NOMO-1 treated with dmso at 0.1 percent for 144 hours (cell line): ENCODE results near the gene FXR2.
A peak's percentile ranks its signal among the peaks of the same experiment; 100 is the strongest.

ENCODE experiments used
- DNase-seq: peaks from one replicate; lab custom pipeline; 2025; ENCODE audit not compliant: unreplicated experiment; lab: John Stamatoyannopoulos, UW

Gene FXR2

GRCh38 chr17:7573324-7574080 is 41.2 kb downstream of the FXR2 start:
- peak; percentile 85 for DNase-seq

- DNase-seq = peak; percentile 100
These were observed 41.9 kb downstream of the FXR2 start for GRCh38 chr17:7572588-7573323.

- peak; percentile 100 for DNase-seq
These were observed 42.4 kb downstream of the FXR2 start for GRCh38 chr17:7572338-7572587.

- DNase-seq = no peak
These were observed 44.3 kb downstream of the FXR2 start for GRCh38 chr17:7570351-7570750.

- DNase-seq = no peak
These were observed 45.1 kb downstream of the FXR2 start for GRCh38 chr17:7569571-7569970.

- no peak for DNase-seq
These were observed 51.4 kb downstream of the FXR2 start for GRCh38 chr17:7563115-7563869.

GRCh38 chr17:7562208-7562605 is 52.5 kb downstream of the FXR2 start:
- DNase-seq = no peak

- DNase-seq = peak; percentile 61
These were observed 53.0 kb downstream of the FXR2 start, which contains the start of gene SENP3 for GRCh38 chr17:7561589-7562207. TSS of gene SENP3 (plus strand) at chr17:7561919. CDS start at chr17:7563077, 1,158 bp downstream.

- peak; percentile 74 for DNase-seq
These were observed 53.6 kb downstream of the FXR2 start for GRCh38 chr17:7561028-7561575.

- DNase-seq = no peak
These were observed 54.3 kb downstream of the FXR2 start for GRCh38 chr17:7560172-7561027.

GRCh38 chr17:7559320-7560171 is 55.2 kb downstream of the FXR2 start:
- no peak for DNase-seq

- DNase-seq = peak; percentile 88
These were observed 56.0 kb downstream of the FXR2 start, which contains the start of gene TNFSF13 for GRCh38 chr17:7558544-7559319. TSS of gene TNFSF13 (plus strand) at chr17:7558750. CDS start at chr17:7559040, 290 bp downstream.

- DNase-seq = peak; percentile 86
These were observed 56.7 kb downstream of the FXR2 start for GRCh38 chr17:7557775-7558543.

- no peak for DNase-seq
These were observed 57.4 kb downstream of the FXR2 start for GRCh38 chr17:7557147-7557764.

- no peak for DNase-seq
These were observed 58.1 kb downstream of the FXR2 start for GRCh38 chr17:7556627-7557026.

GRCh38 chr17:7555320-7555948 is 59.3 kb downstream of the FXR2 start:
- DNase-seq = no peak

- no peak for DNase-seq
These were observed 61.3 kb downstream of the FXR2 start for GRCh38 chr17:7553356-7553755.
